ENCODE data around the gene NFKBIZ.

Gene NFKBIZ

GRCh38 chr3:101846709-101847108, 2.6 kb upstream of the NFKBIZ start:
- Histone ChIP-seq H3K9ac (ENCODE audit: low read length) (no peak overlapping the region), H3K36me3 (replicated peaks; ENCODE audit: low read depth, low read length) (peaks cover 60% of the 10 kb centered on the region), H3K4me2 (ENCODE audit: low read length) (no peak overlapping the region), H3K4me3 (ENCODE audit: low read length) (no peak overlapping the region), H3K4me1 (ENCODE audit: low read length) (peaks cover 33% of the 10 kb centered on the region), H3K27ac (ENCODE audit: low read length) (peak overlapping the region; percentile 5; the same call in 1 of the 2 replicates), H2AFZ (ENCODE audit: low read depth, low read length) (no peak overlapping the region), H3K79me2 (ENCODE audit: low read length) (peaks cover 95% of the 10 kb centered on the region), H4K20me1 (ENCODE audit: insufficient read depth, low read length) (peaks cover 47% of the 10 kb centered on the region), H3K27me3 (ENCODE audit: low read depth, low read length) (no peaks in the 10 kb centered on the region), H3K9me3 (ENCODE audit: insufficient read depth, low read length) (no peaks in the 10 kb centered on the region)
- TF ChIP-seq EZH2phosphoT487 (IDR thresholded peaks at IDR 0.05; ENCODE audit: low read depth), result no peak
- no peak for TF ChIP-seq CTCF (IDR thresholded peaks at IDR 0.05; ENCODE audit: low read depth, low read length)

- Histone ChIP-seq H3K27ac (ENCODE audit: low read length) (peak overlapping the region; percentile 5; the same call in 1 of the 2 replicates), H3K9ac (ENCODE audit: low read length) (no peak overlapping the region), H4K20me1 (ENCODE audit: insufficient read depth, low read length) (peaks cover 47% of the 10 kb centered on the region)
Measured at GRCh38 chr3:101847328-101847727, 2.0 kb upstream of the NFKBIZ start.

GRCh38 chr3:101848326-101848725, 988 bp upstream of the NFKBIZ start:
- peaks cover 42% of the 10 kb centered on the region for H3K4me1 ChIP-seq (ENCODE audit: low read length)
- TF ChIP-seq CTCF (IDR thresholded peaks at IDR 0.05; ENCODE audit: low read depth, low read length), result no peak
- no peak for TF ChIP-seq EZH2phosphoT487 (IDR thresholded peaks at IDR 0.05; ENCODE audit: low read depth)
- H3K79me2 ChIP-seq (ENCODE audit: low read length), result peaks cover 95% of the 10 kb centered on the region
- H3K9ac ChIP-seq (ENCODE audit: low read length), result peak overlapping the region; percentile 77
- peak overlapping the region; percentile 63 for H3K27ac ChIP-seq (ENCODE audit: low read length)
- H4K20me1 ChIP-seq (ENCODE audit: insufficient read depth, low read length), result peaks cover 57% of the 10 kb centered on the region
- H3K4me3 ChIP-seq (ENCODE audit: low read length), result peak overlapping the region; percentile 95
- H2AFZ ChIP-seq (ENCODE audit: low read depth, low read length), result no peak overlapping the region
- H3K9me3 ChIP-seq (ENCODE audit: insufficient read depth, low read length), result no peaks in the 10 kb centered on the region
- peak overlapping the region; percentile 80 for H3K4me2 ChIP-seq (ENCODE audit: low read length)
- H3K36me3 ChIP-seq (replicated peaks; ENCODE audit: low read depth, low read length), result peaks cover 63% of the 10 kb centered on the region
- H3K27me3 ChIP-seq (ENCODE audit: low read depth, low read length), result no peaks in the 10 kb centered on the region

More at GRCh38 chr3:101847328-101847727, 2.0 kb upstream of the NFKBIZ start:
- Histone ChIP-seq H3K9me3 (ENCODE audit: insufficient read depth, low read length) (no peaks in the 10 kb centered on the region), H3K27me3 (ENCODE audit: low read depth, low read length) (no peaks in the 10 kb centered on the region), H3K4me3 (ENCODE audit: low read length) (no peak overlapping the region), H3K79me2 (ENCODE audit: low read length) (peaks cover 95% of the 10 kb centered on the region), H2AFZ (ENCODE audit: low read depth, low read length) (no peak overlapping the region), H3K36me3 (replicated peaks; ENCODE audit: low read depth, low read length) (peaks cover 60% of the 10 kb centered on the region), H3K4me2 (ENCODE audit: low read length) (no peak overlapping the region), H3K4me1 (ENCODE audit: low read length) (peaks cover 36% of the 10 kb centered on the region)
- TF ChIP-seq EZH2phosphoT487 (IDR thresholded peaks at IDR 0.05; ENCODE audit: low read depth) (no peak), CTCF (IDR thresholded peaks at IDR 0.05; ENCODE audit: low read depth, low read length) (no peak)

- Histone ChIP-seq H3K36me3 (replicated peaks; ENCODE audit: low read depth, low read length) (peaks cover 64% of the 10 kb centered on the region), H3K4me3 (ENCODE audit: low read length) (peak overlapping the region; percentile 95), H3K9ac (ENCODE audit: low read length) (peak overlapping the region; percentile 98), H2AFZ (ENCODE audit: low read depth, low read length) (no peak overlapping the region), H4K20me1 (ENCODE audit: insufficient read depth, low read length) (peaks cover 64% of the 10 kb centered on the region), H3K27me3 (ENCODE audit: low read depth, low read length) (no peaks in the 10 kb centered on the region), H3K9me3 (ENCODE audit: insufficient read depth, low read length) (no peaks in the 10 kb centered on the region), H3K79me2 (ENCODE audit: low read length) (peaks cover 95% of the 10 kb centered on the region), H3K27ac (ENCODE audit: low read length) (peak overlapping the region; percentile 88), H3K4me1 (ENCODE audit: low read length) (peaks cover 56% of the 10 kb centered on the region), H3K4me2 (ENCODE audit: low read length) (peak overlapping the region; percentile 79)
- TF ChIP-seq CTCF (IDR thresholded peaks at IDR 0.05; ENCODE audit: low read depth, low read length) (peak; percentile 33; the same call in 1 of the 2 replicates), EZH2phosphoT487 (IDR thresholded peaks at IDR 0.05; ENCODE audit: low read depth) (no peak)
Measured at GRCh38 chr3:101849714-101850245, 466 bp downstream of the NFKBIZ start.
